GM12878 (cell line): ENCODE measurements around the gene GUK1. TPM values are rescaled to one million over a fixed set of nuclear protein-coding genes. Genes with fewer than 3 reads are reported as not detected.

Experiments used
- BACH1 ChIP-seq: fragments of 450-650 bp; IDR thresholded peaks from 2 replicates; pipeline ENCODE4 v1.6.1; 2017; ENCODE audit warnings: mild to moderate bottlenecking, borderline replicate concordance
- EED ChIP-seq: sonication (generic); IDR thresholded peaks from 2 replicates; pipeline ENCODE4 v1.6.1; 2016; ENCODE audit warnings: antibody characterized with exemption, low read depth
- HCFC1 ChIP-seq: fragments of 150-350 bp; IDR thresholded peaks from 2 replicates; pipeline ENCODE4 v1.6.1; 2014; ENCODE audit warnings: low read length
- HSF1 ChIP-seq: fragments of 150-350 bp; IDR thresholded peaks from 2 replicates; pipeline ENCODE4 v1.6.1; 2014; ENCODE audit warnings: mild to moderate bottlenecking, low read depth, low read length
- KLF5 ChIP-seq: fragments of 450-650 bp; IDR thresholded peaks from 2 replicates; pipeline ENCODE4 v1.6.1; 2014; ENCODE audit warnings: mild to moderate bottlenecking; ENCODE audit not compliant: partially characterized antibody
- MAX ChIP-seq: IDR thresholded peaks from 2 replicates; pipeline ENCODE4 v1.6.1; 2012; ENCODE audit warnings: low read depth, low read length, improper control_type of control experiment
- MXI1 ChIP-seq: fragments of 150-350 bp; IDR thresholded peaks from 2 replicates; pipeline ENCODE4 v1.6.1; 2011; ENCODE audit warnings: low read depth, mild to moderate bottlenecking, inconsistent platforms, low read length, improper control_type of control experiment
- NR2F1 ChIP-seq: fragments of 450-650 bp; conservative IDR thresholded peaks from 2 replicates; pipeline ENCODE4 v1.6.1; 2017; ENCODE audit warnings: mild to moderate bottlenecking
- PML ChIP-seq: IDR thresholded peaks from 2 replicates; pipeline ENCODE4 v1.6.1; 2012; ENCODE audit warnings: low read length, inconsistent platforms
- RCOR1 ChIP-seq: conservative IDR thresholded peaks from 2 replicates; pipeline ENCODE4 v1.6.1; 2012; ENCODE audit warnings: low read depth, low read length, improper control_type of control experiment
- SIX5 ChIP-seq: IDR thresholded peaks from 2 replicates; pipeline ENCODE4 v1.6.1; 2011; ENCODE audit warnings: mild to moderate bottlenecking, low read depth, low read length, moderate library complexity; ENCODE audit not compliant: severe bottlenecking
- SREBF2 ChIP-seq: IDR thresholded peaks from 2 replicates; pipeline ENCODE4 v1.6.1; 2012; ENCODE audit warnings: mild to moderate bottlenecking, low read length
- SRF ChIP-seq, 2 experiments: IDR thresholded peaks; 2 replicates each; pipeline ENCODE4 v1.6.1; 2011; ENCODE audit warnings: low read depth in 2 of 2, low read length in 2 of 2, mild to moderate bottlenecking in 1 of 2, moderate library complexity in 1 of 2
- polyA plus RNA-seq, 11 experiments: library from polyadenylated mRNA; depleted of rRNA in 4 of 11; unstranded in 6 of 11; stranded (reverse) in 5 of 11; fragments of >200 nt; fragmentation: Nextera tagmentation in 4 of 11; fragmentation: Illumina TruSeq in 1 of 11; extraction: Ambion mirVana in 4 of 11; extraction: Trizol in 1 of 11; gene quantifications; 1 replicate in 1 of 11; 2 replicates in 10 of 11; pipeline versions ENCODE4 v1.2.1 to v1.2.3, GENCODE V29; 2011 to 2016; ENCODE audit warnings: inconsistent platforms in 2 of 11, missing spikeins in 2 of 11, low read depth in 1 of 11
- total RNA-seq, 4 experiments: library from RNA; depleted of rRNA in 3 of 4; stranded (reverse); fragments of >200 nt in 3 of 4; fragmentation: Illumina TruSeq in 1 of 4; extraction: Trizol in 1 of 4; gene quantifications; 2 replicates each; pipeline versions ENCODE4 v1.2.1 to v1.2.3, GENCODE V29; 2013 to 2021
- TF ChIP-seq, protein P1 (sequence below), 3 experiments: IDR thresholded peaks in 2 of 3; conservative IDR thresholded peaks in 1 of 3; 2 replicates each; pipeline ENCODE4 v1.5.1; 2011; ENCODE audit warnings: low read depth in 3 of 3, low read length in 3 of 3, mild to moderate bottlenecking in 3 of 3, control low read depth in 2 of 3, moderate library complexity in 2 of 3, inconsistent platforms in 1 of 3, mixed read lengths in 1 of 3; ENCODE audit not compliant: control insufficient read depth in 2 of 3, insufficient read depth in 1 of 3; ENCODE audit errors: extremely low read depth in 1 of 3
- TF ChIP-seq, protein P2 (sequence below): fragments of 450-650 bp; IDR thresholded peaks from 2 replicates; pipeline ENCODE4 v1.6.1; 2017; ENCODE audit warnings: antibody characterized with exemption, mild to moderate bottlenecking, moderate library complexity

The GUK1 gene
- total and polyA plus RNA-seq, 10 of the 15 experiments (the other 5 are each of a cell fraction or from before 2014, with no cell fraction given), result 6.3 to 357 (median 203) TPM

DNA sequence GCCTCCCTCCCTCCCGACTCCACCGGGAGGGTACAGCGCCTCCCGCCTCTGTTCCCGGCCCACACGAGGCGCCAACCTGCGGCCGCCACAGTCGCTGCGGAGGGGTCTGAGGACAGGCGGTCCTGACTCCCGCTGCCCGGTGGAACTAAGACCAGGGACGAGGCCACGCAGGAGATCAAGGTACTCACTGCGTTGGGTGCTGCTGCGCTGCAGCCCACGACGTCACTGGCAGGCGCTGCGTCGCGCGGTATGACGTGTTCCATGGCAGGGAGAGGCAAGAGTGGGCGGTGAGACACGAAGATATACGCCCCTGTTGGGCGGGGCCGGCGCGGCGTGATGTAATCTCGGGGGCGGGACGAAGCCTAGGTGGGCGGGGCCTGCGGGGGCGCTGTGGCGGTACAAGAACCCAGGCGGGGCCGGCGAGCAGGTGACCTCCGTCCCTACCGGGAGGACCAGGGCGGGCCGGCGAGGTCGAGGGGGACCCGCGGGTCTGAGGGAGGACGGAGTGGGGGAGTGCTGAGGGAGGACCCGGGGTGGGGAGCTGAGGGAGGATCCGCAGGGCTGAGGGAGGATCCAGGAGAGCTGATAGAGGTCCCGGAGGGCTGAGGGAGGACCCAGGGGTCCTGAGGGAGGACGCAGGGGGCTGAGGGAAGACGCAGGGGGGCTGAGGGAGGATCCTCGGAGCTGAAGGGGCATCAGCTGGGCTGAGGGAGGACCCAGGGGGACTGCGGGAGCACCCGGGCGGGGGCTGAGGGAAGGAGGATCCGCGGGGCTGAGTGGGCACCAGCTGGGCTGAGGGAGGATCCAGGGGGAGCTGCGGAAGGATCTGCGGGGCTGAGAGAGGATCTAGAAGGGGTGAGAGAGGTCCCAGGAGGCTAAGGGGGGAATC, 30.8 kb upstream of the GUK1 start, which contains the start of gene MRPL55 (continued):
- TF ChIP-seq SRF (IDR thresholded peaks at IDR 0.05; ENCODE audit: low read depth in 2 of 2, low read length in 2 of 2) (peak; percentile 71 to 96), SIX5 (peak; percentile 61), SREBF2 (no peak), MXI1 (peak; percentile 86), KLF5 (peak; percentile 57), EED (peak; percentile 39; the same call in 1 of the 2 replicates), BACH1 (peak; percentile 55; the same call in 1 of the 2 replicates), HSF1 (peak; percentile 21; the same call in 1 of the 2 replicates), HCFC1 (peak; percentile 85), RCOR1 (0 out of 2 replicates have a peak, but pooled peaks have one; percentile 43), MAX (peak; percentile 27; the same call in 1 of the 2 replicates), PML (peak; percentile 91; the same call in 1 of the 2 replicates), NR2F1 (peak; percentile 25; the same call in 1 of the 2 replicates)
- TF ChIP-seq, protein P1, sequence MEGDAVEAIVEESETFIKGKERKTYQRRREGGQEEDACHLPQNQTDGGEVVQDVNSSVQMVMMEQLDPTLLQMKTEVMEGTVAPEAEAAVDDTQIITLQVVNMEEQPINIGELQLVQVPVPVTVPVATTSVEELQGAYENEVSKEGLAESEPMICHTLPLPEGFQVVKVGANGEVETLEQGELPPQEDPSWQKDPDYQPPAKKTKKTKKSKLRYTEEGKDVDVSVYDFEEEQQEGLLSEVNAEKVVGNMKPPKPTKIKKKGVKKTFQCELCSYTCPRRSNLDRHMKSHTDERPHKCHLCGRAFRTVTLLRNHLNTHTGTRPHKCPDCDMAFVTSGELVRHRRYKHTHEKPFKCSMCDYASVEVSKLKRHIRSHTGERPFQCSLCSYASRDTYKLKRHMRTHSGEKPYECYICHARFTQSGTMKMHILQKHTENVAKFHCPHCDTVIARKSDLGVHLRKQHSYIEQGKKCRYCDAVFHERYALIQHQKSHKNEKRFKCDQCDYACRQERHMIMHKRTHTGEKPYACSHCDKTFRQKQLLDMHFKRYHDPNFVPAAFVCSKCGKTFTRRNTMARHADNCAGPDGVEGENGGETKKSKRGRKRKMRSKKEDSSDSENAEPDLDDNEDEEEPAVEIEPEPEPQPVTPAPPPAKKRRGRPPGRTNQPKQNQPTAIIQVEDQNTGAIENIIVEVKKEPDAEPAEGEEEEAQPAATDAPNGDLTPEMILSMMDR (IDR thresholded peaks at IDR 0.05 in 2 of 3, conservative IDR thresholded peaks at IDR 0.05 in 1 of 3; ENCODE audit: control insufficient read depth in 2 of 3, extremely low read depth in 1 of 3, insufficient read depth in 1 of 3, low read depth in 3 of 3, low read length in 3 of 3), result 0 out of 6 replicates have a peak, but pooled peaks of 1 of the 3 experiments have one; percentile 8
- TF ChIP-seq, protein P2, sequence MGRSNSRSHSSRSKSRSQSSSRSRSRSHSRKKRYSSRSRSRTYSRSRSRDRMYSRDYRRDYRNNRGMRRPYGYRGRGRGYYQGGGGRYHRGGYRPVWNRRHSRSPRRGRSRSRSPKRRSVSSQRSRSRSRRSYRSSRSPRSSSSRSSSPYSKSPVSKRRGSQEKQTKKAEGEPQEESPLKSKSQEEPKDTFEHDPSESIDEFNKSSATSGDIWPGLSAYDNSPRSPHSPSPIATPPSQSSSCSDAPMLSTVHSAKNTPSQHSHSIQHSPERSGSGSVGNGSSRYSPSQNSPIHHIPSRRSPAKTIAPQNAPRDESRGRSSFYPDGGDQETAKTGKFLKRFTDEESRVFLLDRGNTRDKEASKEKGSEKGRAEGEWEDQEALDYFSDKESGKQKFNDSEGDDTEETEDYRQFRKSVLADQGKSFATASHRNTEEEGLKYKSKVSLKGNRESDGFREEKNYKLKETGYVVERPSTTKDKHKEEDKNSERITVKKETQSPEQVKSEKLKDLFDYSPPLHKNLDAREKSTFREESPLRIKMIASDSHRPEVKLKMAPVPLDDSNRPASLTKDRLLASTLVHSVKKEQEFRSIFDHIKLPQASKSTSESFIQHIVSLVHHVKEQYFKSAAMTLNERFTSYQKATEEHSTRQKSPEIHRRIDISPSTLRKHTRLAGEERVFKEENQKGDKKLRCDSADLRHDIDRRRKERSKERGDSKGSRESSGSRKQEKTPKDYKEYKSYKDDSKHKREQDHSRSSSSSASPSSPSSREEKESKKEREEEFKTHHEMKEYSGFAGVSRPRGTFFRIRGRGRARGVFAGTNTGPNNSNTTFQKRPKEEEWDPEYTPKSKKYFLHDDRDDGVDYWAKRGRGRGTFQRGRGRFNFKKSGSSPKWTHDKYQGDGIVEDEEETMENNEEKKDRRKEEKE, result peak; percentile 55; the same call in 1 of the 2 replicates
